Stomach (tissue), 4 donors: ENCODE data around the gene FBL.

Experiments used
- EP300 ChIP-seq: sonication (generic); formaldehyde crosslinking; IDR thresholded peaks from one replicate; pipeline ENCODE4 v1.6.1; 2017; ENCODE audit warnings: antibody characterized with exemption
- POLR2A ChIP-seq, 4 donors: fragments of 450-650 bp; IDR thresholded peaks; one replicate each; pipeline ENCODE4 v1.6.1; 2016; ENCODE audit warnings: antibody characterized with exemption in 4 of 4, control low read depth in 2 of 4, mild to moderate bottlenecking in 1 of 4, moderate library complexity in 1 of 4
- POLR2AphosphoS5 ChIP-seq, 3 donors: sonication (generic); formaldehyde crosslinking; IDR thresholded peaks; one replicate each; pipeline ENCODE4 v1.6.1; 2016; ENCODE audit warnings: antibody characterized with exemption in 3 of 3

DNA sequence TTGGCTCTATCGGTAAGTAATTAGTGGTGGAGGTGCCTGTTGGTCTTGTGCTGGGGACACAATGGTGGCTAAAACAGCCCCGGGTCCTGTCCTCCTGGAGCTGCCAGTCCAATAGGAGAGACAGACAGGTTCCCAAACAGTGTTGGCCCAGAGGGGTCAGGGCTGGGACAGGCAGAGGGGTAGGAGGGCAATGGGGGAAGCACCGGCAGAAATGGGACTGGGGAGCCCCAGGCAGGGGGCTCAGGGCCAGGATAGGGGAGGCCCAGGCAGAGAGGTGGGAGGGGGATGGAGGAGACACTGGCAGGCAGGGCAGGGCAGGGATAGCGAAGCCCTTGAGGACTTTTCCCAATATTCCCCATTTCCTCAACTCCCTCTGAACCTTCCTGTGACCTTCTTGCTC, 2.2 kb upstream of the FBL start:
- TF ChIP-seq POLR2AphosphoS5 (IDR thresholded peaks at IDR 0.05) (no peak), POLR2A (IDR thresholded peaks at IDR 0.05) (no peak), EP300 (no peak)
